GM12878 (cell line): Measurements from ENCODE around the gene BRF1.

ENCODE experiments used
- FOXK2 ChIP-seq: fragments of 450-650 bp; IDR thresholded peaks from 2 replicates; pipeline ENCODE4 v1.6.1; 2017; ENCODE audit warnings: mild to moderate bottlenecking, moderate library complexity
- TCF7 ChIP-seq: IDR thresholded peaks from 2 replicates; pipeline ENCODE4 v1.6.1; 2014; ENCODE audit warnings: antibody characterized with exemption, borderline replicate concordance

GRCh38 chr14:105221598-105222178 lies 79.1 kb downstream of the BRF1 start:
- no peak for TF ChIP-seq TCF7
- no peak for TF ChIP-seq FOXK2
